GM18519 (cell line): ENCODE data around the gene PLCB2.

Experiments
- ATAC-seq: cut with Tn5 transposase; IDR thresholded peaks from one replicate; pipeline ENCODE4 v1.9.1; 2021; ENCODE audit warnings: mild to moderate bottlenecking, moderate library complexity; ENCODE audit not compliant: unreplicated experiment, low FRiP score

The PLCB2 gene

GRCh38 chr15:40273428-40273827 is 34.3 kb downstream of the PLCB2 start:
- ATAC-seq = no peak

- no peak for ATAC-seq
These were observed 35.2 kb downstream of the PLCB2 start for GRCh38 chr15:40272485-40273056.

DNA sequence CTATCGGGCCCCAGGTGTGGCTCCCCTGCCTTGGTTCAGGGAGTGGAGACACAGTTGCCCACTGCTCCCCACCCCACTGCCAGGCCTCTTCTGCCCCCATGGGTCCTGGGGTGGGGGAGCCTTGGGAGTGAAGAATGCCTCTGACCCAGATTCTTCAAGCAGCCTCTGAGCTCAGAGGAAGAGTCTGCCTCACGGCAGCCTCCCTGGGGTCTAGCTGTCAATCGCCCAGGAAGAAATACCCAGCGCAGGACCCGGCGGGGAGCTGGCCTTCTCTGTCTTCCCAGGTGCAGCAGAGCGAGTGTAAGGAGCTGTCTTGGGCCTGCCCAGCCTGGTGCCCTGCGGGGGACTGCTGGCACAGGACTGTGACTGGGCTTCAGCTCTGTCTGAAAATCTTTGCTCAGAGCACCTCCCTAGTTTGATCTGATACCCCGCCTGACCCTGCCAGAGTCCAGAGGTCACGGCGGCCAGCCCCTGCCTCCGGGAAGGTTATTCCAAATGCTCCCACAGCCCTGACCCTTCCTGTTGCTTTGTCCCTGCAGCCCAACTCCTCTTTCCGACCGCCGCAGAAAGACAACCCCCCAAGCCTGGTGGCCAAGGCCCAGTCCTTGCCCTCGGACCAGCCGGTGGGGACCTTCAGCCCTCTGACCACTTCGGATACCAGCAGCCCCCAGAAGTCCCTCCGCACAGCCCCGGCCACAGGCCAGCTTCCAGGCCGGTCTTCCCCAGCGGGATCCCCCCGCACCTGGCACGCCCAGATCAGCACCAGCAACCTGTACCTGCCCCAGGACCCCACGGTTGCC is 35.9 kb downstream of the PLCB2 start:
- no peak for ATAC-seq

GRCh38 chr15:40270246-40270995 is 37.3 kb downstream of the PLCB2 start:
- ATAC-seq = no peak

DNA sequence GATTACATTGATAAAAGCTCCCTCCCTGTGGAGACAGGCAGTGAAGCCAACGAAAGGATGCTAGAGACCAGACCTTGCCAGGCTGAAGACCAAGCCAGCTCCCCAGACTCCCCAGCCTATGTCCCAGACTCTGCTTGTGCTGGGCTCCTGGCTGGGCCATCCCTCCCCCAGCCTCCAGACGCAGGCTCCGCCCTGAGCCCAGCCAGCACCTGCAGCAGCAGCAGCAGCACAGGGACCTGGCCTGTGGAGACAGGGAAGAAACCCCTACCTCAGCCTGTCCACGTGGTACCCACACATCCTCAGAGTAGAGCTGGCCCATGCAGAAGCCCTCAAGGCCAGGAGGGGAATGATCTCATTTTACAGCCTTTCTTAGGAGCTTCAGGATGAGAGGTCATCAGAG is 38.1 kb downstream of the PLCB2 start:
- ATAC-seq = no peak

GRCh38 chr15:40267670-40268069 is 40.1 kb downstream of the PLCB2 start:
- no peak for ATAC-seq

DNA sequence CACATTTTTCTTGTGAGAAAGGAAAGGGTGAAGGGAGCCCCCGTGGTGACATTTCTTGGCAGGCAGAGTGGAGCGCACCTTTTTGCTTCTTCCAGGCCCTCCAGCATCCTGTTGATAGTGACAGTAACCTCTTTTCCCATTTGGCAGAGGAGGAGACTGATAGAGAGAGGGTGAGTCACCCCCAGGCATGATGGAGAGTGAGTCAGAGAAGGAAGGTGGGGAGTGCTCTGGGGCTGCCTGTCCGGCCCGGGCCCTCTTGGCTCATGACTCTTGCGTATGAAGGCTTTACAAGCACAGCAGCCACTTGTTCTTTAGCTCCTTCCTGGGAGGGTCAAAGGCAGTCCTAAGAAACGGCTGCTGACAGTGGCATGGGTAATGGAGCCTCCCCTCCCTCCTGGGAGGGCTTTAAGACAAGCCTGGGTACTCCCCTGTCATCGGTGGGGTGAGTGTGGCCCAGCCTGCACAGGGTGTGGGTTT is 40.9 kb downstream of the PLCB2 start:
- ATAC-seq = no peak

DNA sequence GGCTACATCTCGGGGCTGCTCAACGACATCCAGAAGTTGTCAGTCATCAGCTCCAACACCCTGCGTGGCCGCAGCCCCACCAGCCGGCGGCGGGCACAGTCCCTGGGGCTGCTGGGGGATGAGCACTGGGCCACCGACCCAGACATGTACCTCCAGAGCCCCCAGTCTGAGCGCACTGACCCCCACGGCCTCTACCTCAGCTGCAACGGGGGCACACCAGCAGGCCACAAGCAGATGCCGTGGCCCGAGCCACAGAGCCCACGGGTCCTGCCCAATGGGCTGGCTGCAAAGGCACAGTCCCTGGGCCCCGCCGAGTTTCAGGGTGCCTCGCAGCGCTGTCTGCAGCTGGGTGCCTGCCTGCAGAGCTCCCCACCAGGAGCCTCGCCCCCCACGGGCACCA is 41.9 kb downstream of the PLCB2 start:
- ATAC-seq = no peak

- ATAC-seq = no peak
These were observed 42.4 kb downstream of the PLCB2 start for GRCh38 chr15:40265355-40265754.

DNA sequence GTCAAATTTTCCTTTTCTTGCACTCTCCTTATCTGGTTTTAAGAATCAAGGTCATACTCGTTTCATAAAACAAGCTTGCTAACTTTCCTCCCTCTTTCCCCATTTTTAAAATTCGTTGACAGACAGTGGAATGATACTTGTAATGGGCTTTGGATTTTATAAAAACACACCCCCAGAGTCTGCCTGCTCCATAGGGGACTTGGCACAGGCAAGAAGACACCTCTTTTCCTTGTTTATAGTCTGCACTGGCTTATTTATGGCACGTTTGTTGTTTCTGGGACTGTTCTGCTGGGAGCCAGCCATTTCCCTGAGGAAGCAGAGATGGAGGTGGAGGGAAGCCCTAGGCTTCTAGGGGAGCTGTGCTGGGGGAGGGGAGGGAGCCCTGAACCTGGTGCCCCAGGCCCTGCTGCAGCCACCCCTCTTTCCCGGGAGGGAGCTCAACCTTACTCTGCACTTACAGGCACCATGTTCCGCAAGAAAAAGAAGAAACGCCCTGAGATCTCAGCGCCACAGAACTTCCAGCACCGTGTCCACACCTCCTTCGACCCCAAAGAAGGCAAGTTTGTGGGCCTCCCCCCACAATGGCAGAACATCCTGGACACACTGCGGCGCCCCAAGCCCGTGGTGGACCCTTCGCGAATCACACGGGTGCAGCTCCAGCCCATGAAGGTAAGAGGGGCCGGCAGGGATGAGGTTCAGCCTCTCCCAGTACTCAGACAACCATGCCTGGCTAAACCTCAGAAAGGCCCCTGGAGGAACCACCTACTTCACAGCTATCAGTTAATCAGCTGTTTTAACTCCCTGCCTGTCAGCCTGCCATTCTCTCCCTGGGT is 43.2 kb downstream of the PLCB2 start:
- no peak for ATAC-seq

GRCh38 chr15:40263024-40263754 is 44.5 kb downstream of the PLCB2 start:
- ATAC-seq = no peak

- no peak for ATAC-seq
These were observed 48.7 kb downstream of the PLCB2 start for GRCh38 chr15:40259021-40259420.

DNA sequence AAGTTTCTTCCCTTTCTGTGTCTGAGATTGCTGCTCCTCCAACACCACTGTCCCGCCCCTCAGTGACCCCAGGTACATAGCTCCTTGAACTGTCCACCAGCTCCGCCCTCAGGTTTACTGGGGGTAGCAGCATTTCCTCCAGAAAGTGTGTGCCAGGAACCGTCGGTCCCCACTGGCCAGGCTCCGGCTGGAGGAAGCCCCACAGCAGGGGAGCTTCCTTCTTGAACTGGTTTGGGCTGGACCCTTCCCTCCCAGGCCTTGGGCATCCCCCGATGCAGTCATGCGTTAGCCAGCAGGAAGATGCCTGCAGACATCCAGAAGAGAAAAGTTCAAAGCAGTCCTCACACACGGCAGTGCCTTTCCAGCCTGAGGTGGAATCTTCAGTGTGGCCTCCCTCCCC is 49.2 kb downstream of the PLCB2 start:
- no peak for ATAC-seq

GRCh38 chr15:40257656-40258450 is 49.9 kb downstream of the PLCB2 start:
- no peak for ATAC-seq

- ATAC-seq = no peak
These were observed 51.0 kb downstream of the PLCB2 start for GRCh38 chr15:40256638-40257235.

GRCh38 chr15:40255033-40255432 is 52.7 kb downstream of the PLCB2 start:
- ATAC-seq = no peak

DNA sequence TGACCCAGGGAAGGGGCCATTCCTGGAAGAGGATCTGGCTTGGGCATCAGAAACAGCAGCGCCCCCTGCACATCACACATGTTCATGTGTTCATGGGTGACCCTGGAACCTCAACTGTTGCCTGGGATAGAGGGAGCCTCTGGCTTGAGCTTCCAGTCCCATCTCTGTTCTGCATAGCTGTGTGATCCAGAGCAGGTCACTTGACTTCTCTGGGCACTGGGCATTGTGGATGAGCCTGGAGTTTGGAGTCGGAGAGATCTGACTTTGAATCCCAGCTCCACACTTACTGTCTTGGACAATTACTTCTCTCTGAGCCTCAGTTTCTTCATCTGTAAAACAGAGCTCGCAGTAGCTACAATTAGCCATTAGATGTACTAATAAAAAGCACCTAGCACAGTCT is 53.3 kb downstream of the PLCB2 start:
- no peak for ATAC-seq

- ATAC-seq = no peak
These were observed 54.5 kb downstream of the PLCB2 start for GRCh38 chr15:40253167-40253790.
